GM03348 (cell line): ENCODE measurements around the gene APOBEC3H.
A peak's percentile ranks its signal among the peaks of the same experiment; 100 is the strongest.

ENCODE experiments used
- DNase-seq: peaks from one replicate; pipeline ENCODE4 v3.0.0; 2012; ENCODE audit warnings: low spot score

APOBEC3H gene

DNA sequence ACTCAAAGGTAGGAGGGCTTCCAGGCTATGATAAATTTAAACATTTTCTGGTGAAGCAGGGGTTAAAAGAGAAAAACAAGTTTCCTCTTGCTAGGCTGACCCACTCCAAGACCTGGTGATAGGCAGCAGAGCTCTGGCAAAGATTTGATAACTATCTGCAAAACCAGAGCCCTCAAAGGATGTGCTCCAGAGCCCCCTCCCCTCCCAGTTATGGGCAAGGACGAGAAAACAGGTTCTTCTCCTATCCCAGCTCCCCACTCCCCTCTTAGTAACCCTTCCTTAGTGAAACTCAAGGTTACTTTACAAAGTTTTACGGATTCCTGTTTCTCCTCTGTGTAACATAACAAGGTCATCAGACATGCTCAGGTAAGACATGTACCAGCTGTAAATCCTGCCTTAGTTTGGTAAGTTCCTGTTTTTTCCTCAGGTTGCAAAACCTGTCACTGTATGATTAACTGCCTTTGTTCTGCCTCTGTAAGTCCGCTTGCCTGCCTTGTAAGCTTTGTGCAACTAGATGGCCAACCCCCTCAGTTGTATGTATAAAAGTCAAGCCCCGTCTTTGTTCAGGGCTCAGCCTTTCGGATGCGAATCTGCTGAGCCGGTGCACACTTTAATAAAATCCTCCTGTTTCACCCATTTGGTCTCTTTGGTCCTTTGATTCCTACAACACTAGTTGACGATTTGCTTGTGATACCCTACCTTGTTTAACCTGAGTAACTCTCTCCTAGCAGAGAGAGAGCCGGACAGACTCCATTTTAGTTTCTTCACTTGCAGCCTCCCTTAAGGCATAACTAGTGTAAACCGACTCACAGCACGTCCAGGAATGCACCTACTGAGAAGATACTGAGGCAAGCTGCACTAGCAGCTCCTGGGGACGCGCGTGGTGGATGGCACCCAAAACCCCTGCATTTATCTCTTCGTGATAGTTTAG is 13.9 kb downstream of the APOBEC3H start:
- DNase-seq: no peak

GRCh38 chr22:39114112-39114511 is 17.1 kb downstream of the APOBEC3H start:
- DNase-seq: no peak

GRCh38 chr22:39115570-39115969 is 18.5 kb downstream of the APOBEC3H start:
- no peak for DNase-seq

- DNase-seq: no peak
These were observed 19.1 kb downstream of the APOBEC3H start for GRCh38 chr22:39115977-39116621.

DNA sequence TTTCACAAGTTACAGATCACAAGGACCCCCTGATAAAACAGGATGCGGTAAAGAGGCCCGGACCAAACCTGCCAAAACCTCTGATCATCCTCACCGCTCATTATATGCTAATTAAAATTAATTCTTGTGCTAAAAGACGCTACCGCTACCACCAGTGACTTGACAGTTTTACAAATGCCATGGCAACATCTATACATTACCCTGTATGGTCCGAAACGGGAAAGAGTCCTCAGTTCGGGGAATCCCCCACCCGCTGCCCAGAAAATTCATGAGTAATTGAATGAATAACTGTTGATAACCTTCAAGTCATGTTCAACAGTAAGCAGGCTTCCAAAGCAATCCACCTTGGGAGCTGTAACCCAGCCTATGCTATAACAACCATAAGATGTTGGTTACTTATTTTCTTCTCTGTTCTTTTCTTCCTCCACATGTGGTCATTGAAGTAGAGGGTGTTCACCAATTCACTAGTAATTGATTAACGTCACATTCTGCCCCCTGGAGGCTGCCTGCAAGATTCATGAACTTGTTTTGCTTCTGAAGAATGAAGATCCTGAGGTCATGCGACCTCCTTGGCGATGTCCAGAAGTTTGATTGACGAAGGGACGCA is 20.6 kb downstream of the APOBEC3H start:
- DNase-seq: peak; percentile 63

- DNase-seq: no peak
These were observed 23.9 kb downstream of the APOBEC3H start for GRCh38 chr22:39120983-39121382.

DNA sequence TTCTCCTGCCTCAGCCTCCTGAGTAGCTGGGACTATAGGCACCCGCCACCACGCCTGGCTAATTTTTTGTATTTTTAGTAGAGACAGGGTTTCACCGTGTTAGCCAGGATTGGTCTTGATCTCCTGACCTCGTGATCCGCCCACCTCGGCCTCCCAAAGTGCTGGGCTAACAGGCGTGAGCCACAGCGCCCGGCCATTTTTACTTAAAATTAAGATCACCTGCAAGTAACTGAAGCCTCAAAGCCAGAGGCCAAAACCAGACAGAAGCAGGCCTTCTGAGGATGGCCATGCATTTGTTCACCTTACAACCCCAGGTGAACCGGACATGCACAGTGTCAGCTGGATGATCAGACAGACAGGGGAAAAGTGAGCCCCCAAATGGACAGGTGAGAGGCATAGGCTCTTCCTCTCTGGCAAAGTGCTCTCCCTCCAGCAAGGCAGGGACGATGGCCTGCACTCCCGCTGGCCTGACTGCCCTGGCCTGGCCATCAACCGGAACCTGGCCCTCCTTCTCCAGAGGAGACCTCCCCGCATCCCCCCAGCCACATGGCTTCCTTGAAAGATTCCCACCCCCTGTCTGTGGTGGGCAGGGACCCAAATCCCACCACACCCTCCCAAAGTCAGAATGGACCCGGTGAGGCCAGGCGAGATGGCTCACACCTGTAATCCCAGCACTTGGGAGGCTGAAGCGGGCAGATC is 25.9 kb downstream of the APOBEC3H start:
- DNase-seq: no peak

DNA sequence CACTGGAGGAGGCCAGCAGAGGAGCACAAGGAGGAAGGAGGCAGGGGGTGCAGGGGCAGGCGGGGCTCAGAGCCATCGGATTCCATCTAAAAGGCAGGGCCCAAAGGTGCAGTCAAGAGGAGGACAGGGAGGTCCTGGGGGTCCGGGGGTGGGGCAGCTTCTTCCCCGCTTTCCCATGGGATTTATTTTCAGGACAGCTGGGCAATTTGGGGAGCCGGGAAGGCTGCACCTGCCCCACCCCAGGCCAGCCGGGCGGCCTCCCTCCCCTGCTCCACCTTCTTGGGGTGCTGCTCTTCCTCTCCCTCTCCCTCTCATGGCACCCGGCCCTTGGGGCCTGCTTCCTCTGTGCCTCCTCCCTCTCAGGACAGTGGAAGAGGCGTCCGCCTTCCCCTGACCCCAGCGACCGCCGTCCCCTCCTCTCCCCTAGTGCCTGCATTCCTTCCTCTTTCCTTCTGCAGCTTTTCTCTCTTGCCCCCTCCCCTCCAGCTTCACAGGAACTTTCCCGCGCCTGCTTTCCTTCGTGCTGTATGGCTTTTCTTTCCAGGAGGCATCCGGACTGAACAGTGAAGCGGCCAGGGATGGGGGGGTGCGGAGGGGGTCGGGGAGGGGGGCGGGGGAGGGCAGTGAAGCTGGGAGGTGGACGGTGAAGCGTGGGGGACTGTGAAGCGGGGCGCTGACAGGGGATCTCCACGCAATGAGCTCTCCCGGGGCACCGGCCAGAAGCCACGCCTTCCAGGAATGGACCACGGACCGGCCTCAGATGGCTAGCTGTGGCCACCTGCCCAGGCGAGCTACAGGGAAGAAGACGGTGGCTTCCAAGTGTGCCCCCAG is 26.9 kb downstream of the APOBEC3H start:
- DNase-seq: no peak

- DNase-seq: peak; percentile 1
These were observed 28.6 kb downstream of the APOBEC3H start for GRCh38 chr22:39125622-39126021.

- peak; percentile 1 for DNase-seq
These were observed 31.5 kb downstream of the APOBEC3H start for GRCh38 chr22:39128508-39128907.

DNA sequence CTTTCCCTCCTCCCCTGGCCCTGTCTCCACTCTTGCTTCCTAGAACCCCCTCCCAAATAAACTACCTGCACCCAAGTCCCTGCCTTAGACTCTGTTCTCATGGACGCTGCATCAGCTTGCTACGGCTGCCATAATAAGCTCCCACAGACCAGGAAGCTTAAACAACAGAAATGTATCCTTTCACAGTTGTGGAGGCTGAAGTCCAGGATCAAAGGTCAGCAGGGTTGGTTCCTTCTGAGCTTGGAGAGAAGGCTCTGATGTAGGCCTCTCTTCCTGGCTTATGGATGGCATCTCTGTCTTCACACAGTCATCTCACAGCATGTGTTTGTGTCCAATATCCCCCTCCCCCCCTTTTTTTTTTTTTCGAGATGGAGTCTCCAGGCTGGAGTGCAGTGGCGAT is 32.0 kb downstream of the APOBEC3H start:
- DNase-seq: no peak

DNA sequence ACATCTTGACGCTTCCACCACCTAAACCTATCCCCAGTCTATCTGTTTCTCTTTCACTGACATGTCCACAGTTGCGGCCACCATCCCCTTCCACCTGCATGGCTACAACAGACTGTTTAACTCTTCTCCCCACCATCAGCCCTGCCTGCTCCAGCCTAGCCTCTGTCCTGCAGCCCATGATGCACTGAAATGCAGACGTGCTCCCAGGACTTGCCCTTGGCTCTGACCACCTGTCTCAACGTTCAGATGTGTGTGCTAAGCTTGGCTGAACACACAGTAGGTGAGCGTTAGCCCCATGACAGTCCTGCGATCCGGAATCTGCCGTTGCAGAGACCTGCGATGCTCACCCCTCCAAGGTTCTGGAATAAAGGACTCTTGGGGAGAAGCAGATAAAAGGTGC is 32.7 kb downstream of the APOBEC3H start:
- no peak for DNase-seq

GRCh38 chr22:39130152-39130704 is 33.2 kb downstream of the APOBEC3H start:
- DNase-seq: no peak

DNA sequence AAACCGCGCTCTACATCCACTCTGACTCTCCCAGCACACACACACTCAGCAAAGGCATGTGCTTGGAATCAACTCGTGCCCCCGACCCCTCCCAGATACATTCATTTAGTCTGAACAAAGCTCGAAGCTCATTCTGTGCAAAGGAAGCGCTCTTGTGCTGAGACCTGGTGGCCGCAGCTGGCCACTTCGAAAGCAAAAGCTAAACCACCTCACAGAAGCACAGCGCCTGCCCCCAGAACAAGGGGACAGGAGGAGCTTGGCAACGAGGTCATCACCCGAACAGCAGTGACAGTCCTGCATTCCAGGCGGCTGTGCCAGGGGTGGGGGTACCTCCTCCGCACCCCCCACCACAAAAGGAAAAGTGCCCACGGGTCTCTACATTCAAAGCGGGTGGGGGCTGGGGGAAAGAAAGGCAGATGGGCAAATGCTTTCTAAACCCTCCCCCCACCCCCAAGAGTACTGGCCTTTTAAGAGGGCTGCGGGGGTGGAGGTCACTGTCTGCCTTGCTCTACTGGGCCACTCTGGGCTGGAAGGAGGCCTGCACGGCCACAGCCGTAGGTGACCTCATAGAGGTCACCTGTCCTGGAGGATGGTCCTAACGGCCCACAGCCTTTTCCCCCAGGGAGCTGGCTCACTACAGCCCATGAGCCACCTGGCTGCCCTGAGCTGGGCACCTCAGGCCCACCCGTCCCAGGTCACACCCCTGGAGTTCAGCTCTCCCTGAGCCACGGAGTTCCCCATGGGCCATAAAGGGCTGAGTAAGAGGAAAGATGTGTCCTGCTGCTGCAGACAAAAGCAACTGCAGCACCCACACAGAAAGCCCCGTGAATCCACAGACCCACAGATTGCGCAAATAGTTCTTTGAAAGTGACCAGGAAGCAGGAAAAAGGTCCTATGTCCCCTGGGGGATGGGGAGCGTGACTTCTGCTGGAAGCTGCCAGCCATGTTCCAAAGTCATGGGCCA is 34.1 kb downstream of the APOBEC3H start:
- DNase-seq: no peak

- no peak for DNase-seq
These were observed 35.2 kb downstream of the APOBEC3H start for GRCh38 chr22:39132281-39132680.

- no peak for DNase-seq
These were observed 36.0 kb downstream of the APOBEC3H start for GRCh38 chr22:39132871-39133524.

- no peak for DNase-seq
These were observed 36.8 kb downstream of the APOBEC3H start for GRCh38 chr22:39133871-39134270.

DNA sequence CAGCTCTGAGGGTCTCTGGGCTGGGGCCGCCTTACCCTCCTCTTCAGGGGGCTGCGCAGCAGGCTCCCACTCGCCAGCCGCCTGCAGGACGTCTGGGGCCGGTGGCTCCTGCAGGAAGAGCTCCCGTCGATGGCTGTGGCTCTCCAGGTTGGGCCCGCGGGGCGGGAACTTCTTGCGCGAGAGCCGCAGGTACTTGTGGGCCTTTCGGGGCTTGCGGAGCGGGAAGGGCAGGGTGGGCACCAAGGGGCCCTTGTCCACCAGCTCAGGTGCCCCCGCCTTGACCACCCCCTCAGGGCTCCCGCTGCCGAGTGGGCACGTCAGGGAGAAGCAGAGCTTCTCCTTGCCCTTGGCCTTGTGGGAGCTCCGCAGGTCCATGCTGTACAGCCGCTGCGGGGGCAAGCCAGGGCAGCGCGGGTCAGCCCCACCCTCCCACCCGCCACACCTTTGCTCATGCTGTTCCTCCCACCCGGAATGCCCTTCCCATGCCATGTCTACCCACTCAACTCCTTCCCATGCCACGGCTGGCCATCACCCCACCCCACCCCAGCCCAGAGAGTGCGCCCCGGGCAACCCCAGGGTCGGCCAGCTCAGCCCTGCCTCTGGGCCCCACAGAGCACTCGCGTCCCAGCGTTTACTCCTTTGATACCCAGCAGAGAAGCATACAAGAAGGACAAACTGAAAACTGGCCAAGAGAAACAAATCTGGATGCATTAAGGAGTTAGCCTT is 37.5 kb downstream of the APOBEC3H start:
- DNase-seq: no peak
